ENCODE data around the gene KANSL1. TPM values are rescaled to one million over a fixed set of nuclear protein-coding genes. Genes with fewer than 3 reads are reported as not detected.

The KANSL1 gene
- polyA plus RNA-seq, 1 of the 3 experiments (the other 2 are of a cell fraction): 10.0 TPM

GRCh38 chr17:46089389-46089965 lies 103.8 kb downstream of the KANSL1 start:
- Histone ChIP-seq H2AFZ (ENCODE audit: low read depth) (no peak overlapping the region), H3K4me2 (no peak overlapping the region), H3K9ac (no peak overlapping the region), H3K9me2 (no peaks in the 10 kb centered on the region), H3K27ac (ENCODE audit: low read depth in 2 of 2, low read length in 1 of 2) (no peak overlapping the region), H3K36me3 (replicated peaks in 1 of 2; ENCODE audit: control insufficient read depth in 1 of 2, insufficient read depth in 2 of 2, low read length in 1 of 2) (peaks cover 33 to 50% of the 10 kb centered on the region in 2 experiments), H3K27me3 (ENCODE audit: insufficient read depth) (no peaks in the 10 kb centered on the region), H3K9me3 (no peaks in the 10 kb centered on the region), H3F3A (replicated peaks; ENCODE audit: insufficient read depth) (peaks cover 14% of the 10 kb centered on the region), H3K4me3 (ENCODE audit: low read depth in 2 of 2, low read length in 1 of 2) (no peak overlapping the region), H4K20me1 (ENCODE audit: insufficient read depth) (peaks cover 90% of the 10 kb centered on the region), H3K79me2 (ENCODE audit: insufficient read depth) (peaks cover 98% of the 10 kb centered on the region), H3K4me1 (ENCODE audit: control insufficient read depth in 1 of 2, insufficient read depth in 2 of 2, low read depth in 1 of 2, low read length in 1 of 2) (no peaks in the 10 kb centered on the region)
- ChIA-PET CTCF (interaction anchor here (1.0 to 2.0 kb wide), 7 partner anchors 8 to 104 kb away, joined by 3 to 7 read pairs (median 4); partner anchors contain the start of gene KANSL1), POLR2A (no interaction called here)
- DNase-seq: no peak
- TF ChIP-seq PBX3 (IDR thresholded peaks at IDR 0.05) (no peak), ELF1 (IDR thresholded peaks at IDR 0.05) (no peak), RXRA (IDR thresholded peaks at IDR 0.05; ENCODE audit: borderline replicate concordance, low read depth) (no peak), SMC3 (IDR thresholded peaks at IDR 0.05; ENCODE audit: low read depth, low read length) (no peak), TAF1 (IDR thresholded peaks at IDR 0.05; ENCODE audit: borderline replicate concordance, low read depth, low read length) (no peak), YY1 (IDR thresholded peaks at IDR 0.05; ENCODE audit: low read depth) (no peak), TCF12 (IDR thresholded peaks at IDR 0.05) (no peak), NRF1 (IDR thresholded peaks at IDR 0.05; ENCODE audit: low read depth, low read length) (no peak), NFIC (IDR thresholded peaks at IDR 0.05; ENCODE audit: borderline replicate concordance) (no peak), FOXM1 (IDR thresholded peaks at IDR 0.05; ENCODE audit: low read depth) (no peak), FOXJ3 (CRISPR knock-in tag; IDR thresholded peaks at IDR 0.05) (no peak), RCOR1 (IDR thresholded peaks at IDR 0.05; ENCODE audit: low read length) (no peak), RFX5 (IDR thresholded peaks at IDR 0.05; ENCODE audit: low read length) (no peak), RAD21 (IDR thresholded peaks at IDR 0.05; ENCODE audit: low read length) (no peak), SIN3A (IDR thresholded peaks at IDR 0.05; ENCODE audit: borderline replicate concordance, low read depth, low read length) (no peak), CTCF (IDR thresholded peaks at IDR 0.05) (no peak)
- TF ChIP-seq, protein P1, sequence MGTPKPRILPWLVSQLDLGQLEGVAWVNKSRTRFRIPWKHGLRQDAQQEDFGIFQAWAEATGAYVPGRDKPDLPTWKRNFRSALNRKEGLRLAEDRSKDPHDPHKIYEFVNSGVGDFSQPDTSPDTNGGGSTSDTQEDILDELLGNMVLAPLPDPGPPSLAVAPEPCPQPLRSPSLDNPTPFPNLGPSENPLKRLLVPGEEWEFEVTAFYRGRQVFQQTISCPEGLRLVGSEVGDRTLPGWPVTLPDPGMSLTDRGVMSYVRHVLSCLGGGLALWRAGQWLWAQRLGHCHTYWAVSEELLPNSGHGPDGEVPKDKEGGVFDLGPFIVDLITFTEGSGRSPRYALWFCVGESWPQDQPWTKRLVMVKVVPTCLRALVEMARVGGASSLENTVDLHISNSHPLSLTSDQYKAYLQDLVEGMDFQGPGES (IDR thresholded peaks at IDR 0.05; ENCODE audit: low read depth, low read length): no peak
- 91% methylated on average over 3 of the region's 3 CpGs for WGBS (ENCODE audit: low lambda C conversion rate)
